MCF 10A (cell line): ENCODE results near the gene SUPT7L. TPM values are rescaled to one million over a fixed set of nuclear protein-coding genes. Genes with fewer than 3 reads are reported as not detected.
A peak's percentile ranks its signal among the peaks of the same experiment; 100 is the strongest.
"Not testable (repeated sequence)": the region's sequence is repeated elsewhere in the genome, so short reads cannot be mapped to it uniquely, and the experiment has no call there.

Experiments
- BruUV-seq: library from RNA; stranded (reverse); fragments of 400-500 nt; replicated peaks from 2 replicates; lab custom pipeline; 2021; lab: Mats Ljungman, UMichigan
- CTCF ChIA-PET: fragments of 300-600 bp; sonication (Branson Sonifier 250); formaldehyde crosslinking; extraction: SDS; loops from one replicate; lab custom pipeline; 2021; ENCODE audit warnings: antibody characterized with exemption, inconsistent platforms; lab: Yijun Ruan, JAX
- POLR2A ChIA-PET: fragments of 300-600, 350-650 bp; sonication (Branson Sonifier 250); formaldehyde crosslinking; extraction: SDS; loops from one replicate; lab custom pipeline; 2020; ENCODE audit warnings: antibody characterized with exemption, inconsistent platforms; lab: Yijun Ruan, JAX
- DNase-seq: peaks from one replicate; pipeline ENCODE4 v3.0.0-alpha.2; 2018; ENCODE audit not compliant: unreplicated experiment
- H3K27ac Mint-ChIP-seq: one replicate; pipeline ENCODE4 v1.8.0; 2022; ENCODE audit warnings: mild to moderate bottlenecking, low read depth, mixed read lengths; ENCODE audit not compliant: unreplicated experiment
- H3K27me3 Mint-ChIP-seq: one replicate; pipeline ENCODE4 v1.8.0; 2022; ENCODE audit warnings: mixed read lengths; ENCODE audit not compliant: insufficient read depth, unreplicated experiment
- H3K36me3 Mint-ChIP-seq: one replicate; pipeline ENCODE4 v1.8.0; 2022; ENCODE audit warnings: mild to moderate bottlenecking, moderate library complexity, mixed read lengths; ENCODE audit not compliant: insufficient read depth, unreplicated experiment
- H3K4me1 Mint-ChIP-seq: one replicate; pipeline ENCODE4 v1.8.0; 2022; ENCODE audit warnings: mixed read lengths; ENCODE audit not compliant: insufficient read depth, unreplicated experiment
- H3K4me3 Mint-ChIP-seq: one replicate; pipeline ENCODE4 v1.8.0; 2022; ENCODE audit warnings: mild to moderate bottlenecking, moderate library complexity, mixed read lengths; ENCODE audit not compliant: unreplicated experiment
- H3K9me3 Mint-ChIP-seq: one replicate; pipeline ENCODE4 v1.8.0; 2022; ENCODE audit warnings: mixed read lengths; ENCODE audit not compliant: unreplicated experiment
- CTCF ChIP-seq: fragments of 200-600 bp; IDR thresholded peaks from one replicate; pipeline ENCODE4 v1.8.0; 2022; ENCODE audit warnings: antibody characterized with exemption, mild to moderate bottlenecking; ENCODE audit not compliant: unreplicated experiment
- intact Hi-C: fragments of 100-400 bp; cut with micrococcal nuclease; formaldehyde crosslinking; loops from 2 replicates; pipeline ENCODE4 v1.14.1; 2022
- total RNA-seq: library from RNA; stranded (reverse); gene quantifications from 2 replicates; pipeline ENCODE4 v1.2.3, GENCODE V29; 2022

SUPT7L gene
- total RNA-seq, 1 experiment from 2014 or later, result 36.4 TPM

- Mint-ChIP-seq H3K4me1 (peaks cover 29% of the 10 kb centered on the region), H3K4me3 (peak overlapping the region; percentile 35), H3K36me3 (peaks cover 67% of the 10 kb centered on the region), H3K9me3 (no peaks in the 10 kb centered on the region), H3K27me3 (no peaks in the 10 kb centered on the region), H3K27ac (peak overlapping the region; percentile 59)
- TF ChIP-seq CTCF, result peak; percentile 99
- no TSS peak for BruUV-seq
- CTCF ChIA-PET, result interaction anchor here (0.5 to 4.6 kb wide), 61 partner anchors 8 to 938 kb away, joined by 3 to 41 read pairs (median 4); partner anchors contain the start of genes CCDC121, GPN1, PPM1G and RBKS
- POLR2A ChIA-PET, result interaction anchor here (0.6 to 2.9 kb wide), 18 partner anchors 9 to 883 kb away, joined by 3 to 27 read pairs (median 4); partner anchors contain the start of genes CCDC121, FOSL2, GPN1 and MRPL33
- DNase-seq, result peak; percentile 94
- intact Hi-C loops, result loop anchor here (2.0 kb wide), 1 partner anchor 363 kb away; no protein-coding TSS in a partner anchor
Observed at GRCh38 chr2:27683390-27684071, 20.1 kb upstream of the SUPT7L start.

- Mint-ChIP-seq H3K4me3 (peak overlapping the region; percentile 4), H3K27ac (peak overlapping the region; percentile 59), H3K4me1 (peaks cover 29% of the 10 kb centered on the region), H3K36me3 (peaks cover 68% of the 10 kb centered on the region)
- peak; percentile 80 for DNase-seq
- intact Hi-C loops, result loop anchor here (1.0 to 2.0 kb wide), 2 partner anchors 274 to 362 kb away; no protein-coding TSS in a partner anchor
- ChIA-PET POLR2A (interaction anchor here (0.7 to 2.9 kb wide), 17 partner anchors 16 to 1188 kb away, joined by 3 to 27 read pairs (median 5); partner anchors contain the start of genes CCDC121, FOSL2, GPN1 and PPM1G), CTCF (interaction anchor here (0.5 to 4.6 kb wide), 28 partner anchors 8 to 513 kb away, joined by 3 to 41 read pairs (median 4); partner anchors contain the start of genes CCDC121, GPN1, NRBP1 and PPM1G)
- BruUV-seq, H3K9me3 Mint-ChIP-seq, H3K27me3 Mint-ChIP-seq: not testable (repeated sequence)
Observed at GRCh38 chr2:27682334-27682771, 18.9 kb upstream of the SUPT7L start.

GRCh38 chr2:27681841-27682240, 18.4 kb upstream of the SUPT7L start:
- no peak for DNase-seq
- ChIA-PET CTCF (interaction anchor here (0.7 to 4.6 kb wide), 15 partner anchors 10 to 514 kb away, joined by 3 to 41 read pairs (median 4); partner anchors contain the start of genes PPM1G, SLC4A1AP and SUPT7L), POLR2A (interaction anchor here (0.6 to 2.9 kb wide), 18 partner anchors 10 to 1188 kb away, joined by 3 to 27 read pairs (median 4); partner anchors contain the start of genes CCDC121, FOSL2, GPN1 and PPM1G)
- peaks cover 66% of the 10 kb centered on the region for H3K36me3 Mint-ChIP-seq
- peak overlapping the region; percentile 59 for H3K27ac Mint-ChIP-seq
- no TSS peak for BruUV-seq
- intact Hi-C loops, result loop anchor here (1.0 to 2.0 kb wide), 2 partner anchors 274 to 361 kb away; no protein-coding TSS in a partner anchor
- no peak overlapping the region for H3K4me3 Mint-ChIP-seq
- TF ChIP-seq CTCF, result no peak
- H3K27me3 Mint-ChIP-seq, result no peaks in the 10 kb centered on the region
- H3K9me3 Mint-ChIP-seq, result no peaks in the 10 kb centered on the region
- peaks cover 29% of the 10 kb centered on the region for H3K4me1 Mint-ChIP-seq

- no peaks in the 10 kb centered on the region for H3K27me3 Mint-ChIP-seq
- no peaks in the 10 kb centered on the region for H3K9me3 Mint-ChIP-seq
- intact Hi-C loops, result no loop called here
- no TSS peak for BruUV-seq
- POLR2A ChIA-PET, result interaction anchor here (0.9 to 2.9 kb wide), 3 partner anchors 13 to 23 kb away, joined by 3 to 27 read pairs (median 3); partner anchors contain the start of genes SLC4A1AP and SUPT7L
- H3K4me1 Mint-ChIP-seq, result peaks cover 29% of the 10 kb centered on the region
- peak overlapping the region; percentile 59 for H3K27ac Mint-ChIP-seq
- no peak for TF ChIP-seq CTCF
- H3K4me3 Mint-ChIP-seq, result no peak overlapping the region
- DNase-seq, result no peak
- CTCF ChIA-PET, result interaction anchor here (1.1 to 4.6 kb wide), 4 partner anchors 15 to 272 kb away, joined by 3 to 41 read pairs (median 16); partner anchors contain the start of genes PPM1G, SLC4A1AP and SUPT7L
- H3K36me3 Mint-ChIP-seq, result peaks cover 67% of the 10 kb centered on the region
Observed at GRCh38 chr2:27680571-27680970, 17.2 kb upstream of the SUPT7L start.
